HFF-Myc (cell line): ENCODE measurements around the gene RAB13.

ENCODE experiments used
- DNase-seq: peaks from one replicate; pipeline ENCODE4 v3.0.0-alpha.2; 2011; ENCODE audit warnings: low read depth; ENCODE audit errors: extremely low read depth
- H3K4me3 ChIP-seq: replicated peaks from 2 replicates; pipeline ENCODE4 v1.5.1; 2011; ENCODE audit warnings: low read depth, mild to moderate bottlenecking, control low read depth, low read length
- CTCF ChIP-seq: IDR thresholded peaks from 2 replicates; pipeline ENCODE4 v1.5.1; 2012; ENCODE audit warnings: mild to moderate bottlenecking, low read depth, low read length, control low read depth; ENCODE audit errors: missing control alignments

The RAB13 gene

GRCh38 chr1:153961421-153961820, 24.7 kb downstream of the RAB13 start:
- peak overlapping the region; percentile 83 for H3K4me3 ChIP-seq
- TF ChIP-seq CTCF = no peak
- DNase-seq = no peak

GRCh38 chr1:153960206-153960605, 25.9 kb downstream of the RAB13 start:
- H3K4me3 ChIP-seq = no peak overlapping the region
- no peak for DNase-seq
- no peak for TF ChIP-seq CTCF

GRCh38 chr1:153959454-153959853, 26.7 kb downstream of the RAB13 start:
- TF ChIP-seq CTCF = no peak
- no peak overlapping the region for H3K4me3 ChIP-seq
- DNase-seq = no peak

- H3K4me3 ChIP-seq = peak overlapping the region; percentile 93
These were observed 27.2 kb downstream of the RAB13 start for GRCh38 chr1:153958961-153959260.

GRCh38 chr1:153958111-153958960, 27.8 kb downstream of the RAB13 start, which contains the start of gene CRTC2:
Gene CRTC2 (minus strand): TSS chr1:153958612. CDS start chr1:153958497, 115 bp downstream.
- peak; percentile 98 for DNase-seq
- TF ChIP-seq CTCF = no peak
- peak within 1 kb of the TSS; percentile 93 for H3K4me3 ChIP-seq

More at GRCh38 chr1:153958961-153959260, 27.2 kb downstream of the RAB13 start:
- TF ChIP-seq CTCF = no peak
- DNase-seq = no peak

- DNase-seq = no peak
These were observed 28.4 kb downstream of the RAB13 start for GRCh38 chr1:153957744-153958110.

More at GRCh38 chr1:153957744-153958110, 28.4 kb downstream of the RAB13 start:
- TF ChIP-seq CTCF = no peak
- H3K4me3 ChIP-seq = peak overlapping the region; percentile 93
